ENCODE results near the gene SLC44A3. TPM values are rescaled to one million over a fixed set of nuclear protein-coding genes. Genes with fewer than 3 reads are reported as not detected.

The SLC44A3 gene
- total RNA-seq, 2 experiments from 2014 or later: 0.27 to 0.36 TPM

GRCh38 chr1:94863919-94864318 is 43.8 kb downstream of the SLC44A3 start:
- CTCF ChIA-PET: interaction anchor here (4.3 kb wide), 1 partner anchor 10 kb away, joined by 18 read pairs; no protein-coding TSS in a partner anchor
- H3K27me3 Mint-ChIP-seq: no peaks in the 10 kb centered on the region
- Histone ChIP-seq H3K4me3 (ENCODE audit: low read length) (no peak overlapping the region), H3K4me1 (ENCODE audit: insufficient read depth, low read length) (no peaks in the 10 kb centered on the region), H3K9me3 (ENCODE audit: control insufficient read depth in 1 of 2, insufficient read depth in 1 of 2, low read length in 2 of 2) (no peaks in the 10 kb centered on the region), H3K36me3 (ENCODE audit: insufficient read depth, low read length) (no peaks in the 10 kb centered on the region), H3K27me3 (ENCODE audit: control insufficient read depth in 1 of 2, insufficient read depth in 2 of 2, low read length in 2 of 2) (peaks cover 0 to 5% of the 10 kb centered on the region in 2 experiments), H3K27ac (ENCODE audit: low read depth in 1 of 2, low read length in 2 of 2) (no peak overlapping the region)
- no peaks in the 10 kb centered on the region for H3K9me3 Mint-ChIP-seq
- intact Hi-C loops (cut with DNase I, micrococcal nuclease): no loop called here
- POLR2A ChIA-PET: no interaction called here
- DNase-seq: no peak
- H3K4me1 Mint-ChIP-seq (ENCODE audit: low read depth): no peaks in the 10 kb centered on the region
- ATAC-seq (ENCODE audit: poor library complexity): no peak
- H3K36me3 Mint-ChIP-seq (ENCODE audit: low read depth): no peaks in the 10 kb centered on the region
- TF ChIP-seq, protein P1, sequence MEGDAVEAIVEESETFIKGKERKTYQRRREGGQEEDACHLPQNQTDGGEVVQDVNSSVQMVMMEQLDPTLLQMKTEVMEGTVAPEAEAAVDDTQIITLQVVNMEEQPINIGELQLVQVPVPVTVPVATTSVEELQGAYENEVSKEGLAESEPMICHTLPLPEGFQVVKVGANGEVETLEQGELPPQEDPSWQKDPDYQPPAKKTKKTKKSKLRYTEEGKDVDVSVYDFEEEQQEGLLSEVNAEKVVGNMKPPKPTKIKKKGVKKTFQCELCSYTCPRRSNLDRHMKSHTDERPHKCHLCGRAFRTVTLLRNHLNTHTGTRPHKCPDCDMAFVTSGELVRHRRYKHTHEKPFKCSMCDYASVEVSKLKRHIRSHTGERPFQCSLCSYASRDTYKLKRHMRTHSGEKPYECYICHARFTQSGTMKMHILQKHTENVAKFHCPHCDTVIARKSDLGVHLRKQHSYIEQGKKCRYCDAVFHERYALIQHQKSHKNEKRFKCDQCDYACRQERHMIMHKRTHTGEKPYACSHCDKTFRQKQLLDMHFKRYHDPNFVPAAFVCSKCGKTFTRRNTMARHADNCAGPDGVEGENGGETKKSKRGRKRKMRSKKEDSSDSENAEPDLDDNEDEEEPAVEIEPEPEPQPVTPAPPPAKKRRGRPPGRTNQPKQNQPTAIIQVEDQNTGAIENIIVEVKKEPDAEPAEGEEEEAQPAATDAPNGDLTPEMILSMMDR (IDR thresholded peaks at IDR 0.05): no peak
- H3K27ac Mint-ChIP-seq: no peak overlapping the region
- no peak overlapping the region for H3K4me3 Mint-ChIP-seq

- no peaks in the 10 kb centered on the region for H3K27me3 ChIP-seq (ENCODE audit: control insufficient read depth in 1 of 2, insufficient read depth in 2 of 2, low read length in 2 of 2)
- H3K4me1 Mint-ChIP-seq (ENCODE audit: low read depth): no peaks in the 10 kb centered on the region
- H3K27me3 Mint-ChIP-seq: no peaks in the 10 kb centered on the region
- H3K27ac ChIP-seq (ENCODE audit: low read depth in 1 of 2, low read length in 2 of 2): no peak overlapping the region
- no peak for ATAC-seq (ENCODE audit: poor library complexity)
- POLR2A ChIA-PET: no interaction called here
- H3K4me3 Mint-ChIP-seq: no peak overlapping the region
- H3K9me3 ChIP-seq (ENCODE audit: control insufficient read depth in 1 of 2, insufficient read depth in 1 of 2, low read length in 2 of 2): no peaks in the 10 kb centered on the region
- H3K36me3 ChIP-seq (ENCODE audit: insufficient read depth, low read length): no peaks in the 10 kb centered on the region
- H3K4me1 ChIP-seq (ENCODE audit: insufficient read depth, low read length): no peaks in the 10 kb centered on the region
- no peak overlapping the region for H3K4me3 ChIP-seq (ENCODE audit: low read length)
- H3K27ac Mint-ChIP-seq: no peak overlapping the region
- DNase-seq: no peak
- intact Hi-C loops (cut with DNase I, micrococcal nuclease): no loop called here
- CTCF ChIA-PET: interaction anchor here (1.2 to 4.3 kb wide), 2 partner anchors 10 to 11 kb away, joined by 3 to 18 read pairs; no protein-coding TSS in a partner anchor
- no peaks in the 10 kb centered on the region for H3K36me3 Mint-ChIP-seq (ENCODE audit: low read depth)
- TF ChIP-seq, protein P1 (IDR thresholded peaks at IDR 0.05): no peak
- no peaks in the 10 kb centered on the region for H3K9me3 Mint-ChIP-seq
These were observed 44.7 kb downstream of the SLC44A3 start for GRCh38 chr1:94864821-94865220.

GRCh38 chr1:94865360-94865759 is 45.2 kb downstream of the SLC44A3 start:
- no peaks in the 10 kb centered on the region for H3K27me3 ChIP-seq (ENCODE audit: control insufficient read depth in 1 of 2, insufficient read depth in 2 of 2, low read length in 2 of 2)
- CTCF ChIA-PET: interaction anchor here (1.2 to 4.3 kb wide), 2 partner anchors 10 to 11 kb away, joined by 3 to 18 read pairs; no protein-coding TSS in a partner anchor
- DNase-seq (no peak), ATAC-seq (ENCODE audit: poor library complexity) (no peak)
- POLR2A ChIA-PET: no interaction called here
- no peak overlapping the region for H3K4me3 ChIP-seq (ENCODE audit: low read length)
- Mint-ChIP-seq H3K27me3 (no peaks in the 10 kb centered on the region), H3K4me1 (ENCODE audit: low read depth) (no peaks in the 10 kb centered on the region), H3K36me3 (ENCODE audit: low read depth) (no peaks in the 10 kb centered on the region), H3K27ac (no peak overlapping the region), H3K4me3 (no peak overlapping the region), H3K9me3 (no peaks in the 10 kb centered on the region)
- H3K36me3 ChIP-seq (ENCODE audit: insufficient read depth, low read length): no peaks in the 10 kb centered on the region
- TF ChIP-seq, protein P1 (IDR thresholded peaks at IDR 0.05): no peak
- no peak overlapping the region for H3K27ac ChIP-seq (ENCODE audit: low read depth in 1 of 2, low read length in 2 of 2)
- no peaks in the 10 kb centered on the region for H3K9me3 ChIP-seq (ENCODE audit: control insufficient read depth in 1 of 2, insufficient read depth in 1 of 2, low read length in 2 of 2)
- H3K4me1 ChIP-seq (ENCODE audit: insufficient read depth, low read length): no peaks in the 10 kb centered on the region
- intact Hi-C loops (cut with DNase I, micrococcal nuclease): no loop called here
